NCI-H2029 (cell line): ENCODE measurements around the gene OR2A12.
"Not testable (repeated sequence)": the region's sequence is repeated elsewhere in the genome, so short reads cannot be mapped to it uniquely, and the experiment has no call there.

Source experiments
- DNase-seq: peaks from one replicate; lab custom pipeline; 2025; lab: John Stamatoyannopoulos, UW

The OR2A12 gene

GRCh38 chr7:144118341-144118740, 32.3 kb downstream of the OR2A12 start:
- no peak for DNase-seq

- DNase-seq = no peak
These were observed 36.8 kb downstream of the OR2A12 start, which contains the start of gene OR2A14 for GRCh38 chr7:144122876-144123275. Gene OR2A14 (plus strand): TSS chr7:144123176. CDS start chr7:144129113, 5,937 bp downstream.

DNA sequence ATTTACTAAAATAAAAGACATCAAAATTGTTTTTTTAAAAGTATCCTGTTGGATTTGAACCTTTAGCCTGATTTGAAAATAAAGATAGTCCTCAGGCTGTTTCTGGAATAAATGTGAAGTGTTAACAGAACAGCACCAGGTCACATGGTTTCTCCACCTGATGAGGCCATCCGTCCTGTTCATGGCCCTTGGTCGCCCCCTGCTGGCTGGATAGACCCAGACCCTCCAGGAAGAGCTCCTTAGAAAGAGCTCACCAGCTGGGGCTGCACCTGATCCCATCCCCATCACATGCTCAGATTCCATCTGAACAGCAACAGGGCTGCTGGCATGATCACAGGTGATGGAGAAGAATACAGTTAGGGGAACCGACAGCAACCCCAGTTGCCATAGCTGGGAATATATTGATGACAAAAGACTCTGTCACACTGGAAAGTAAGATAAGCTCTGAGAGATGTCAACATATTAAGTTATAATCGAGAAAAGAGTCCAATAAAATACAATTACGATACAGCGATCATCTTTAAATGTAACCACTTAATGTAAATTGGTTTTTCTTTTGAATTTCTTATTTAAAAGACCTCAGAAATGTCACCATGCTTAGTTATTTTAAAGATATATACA, 41.7 kb downstream of the OR2A12 start:
- DNase-seq = peak; percentile 70

- not testable (repeated sequence) for DNase-seq
These were observed 43.5 kb downstream of the OR2A12 start for GRCh38 chr7:144129601-144130000.

DNA sequence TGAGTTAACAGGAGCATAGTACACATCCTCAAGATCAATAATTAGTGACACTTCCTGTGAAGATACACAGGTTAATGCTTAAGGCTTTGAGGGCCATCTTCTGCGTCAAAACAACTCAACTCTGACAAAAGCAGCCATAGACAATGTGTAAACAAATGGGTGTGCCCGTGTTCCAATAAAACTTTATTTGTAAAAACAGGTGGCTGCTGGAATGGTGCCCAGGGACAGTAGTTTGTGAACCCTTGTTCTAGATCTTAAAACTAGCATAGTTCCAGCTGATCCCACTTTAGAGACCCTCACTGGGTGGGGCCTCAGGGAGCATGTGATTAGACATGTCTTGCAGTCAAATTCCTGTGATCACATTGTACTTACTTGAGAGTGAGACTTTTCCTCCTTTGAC, 44.7 kb downstream of the OR2A12 start:
- DNase-seq = no peak

DNA sequence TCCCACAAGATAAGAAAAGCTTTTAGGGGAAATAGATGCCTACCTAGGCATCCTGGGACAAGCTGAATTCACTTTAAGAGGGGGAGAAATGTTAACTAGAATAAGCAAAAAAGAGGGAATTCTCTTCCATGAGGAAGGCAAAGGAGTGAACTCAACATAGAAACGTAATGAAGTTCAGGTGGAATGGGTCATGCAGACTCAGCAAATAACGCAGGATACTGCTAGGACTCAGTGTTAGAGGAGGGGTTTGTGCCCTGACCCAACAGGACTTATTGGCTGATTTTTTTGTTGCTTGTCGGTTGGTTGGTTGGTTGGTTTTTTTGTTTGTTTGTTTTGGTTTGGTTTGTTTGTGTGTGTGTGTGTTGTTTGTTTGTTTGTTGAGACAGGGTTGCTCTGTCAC, 46.2 kb downstream of the OR2A12 start:
- DNase-seq = no peak

DNA sequence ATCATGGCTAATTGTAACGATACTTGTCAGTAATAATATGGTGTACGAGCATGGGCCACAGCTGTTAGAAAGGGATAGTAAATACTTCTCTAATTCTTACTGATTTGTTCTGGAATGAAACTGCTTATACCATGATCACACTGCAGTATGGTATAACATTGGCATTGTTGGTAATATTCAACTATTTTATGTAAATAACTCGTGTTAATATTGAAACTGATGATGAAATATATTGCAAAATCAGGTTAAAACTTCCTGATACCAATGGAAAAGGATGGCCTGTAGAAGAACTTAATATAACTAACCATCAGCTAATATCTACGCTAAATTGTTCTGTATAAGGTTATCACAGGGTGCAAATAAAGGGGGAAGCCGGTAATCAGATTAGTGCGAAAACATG, 47.2 kb downstream of the OR2A12 start:
- no peak for DNase-seq

DNA sequence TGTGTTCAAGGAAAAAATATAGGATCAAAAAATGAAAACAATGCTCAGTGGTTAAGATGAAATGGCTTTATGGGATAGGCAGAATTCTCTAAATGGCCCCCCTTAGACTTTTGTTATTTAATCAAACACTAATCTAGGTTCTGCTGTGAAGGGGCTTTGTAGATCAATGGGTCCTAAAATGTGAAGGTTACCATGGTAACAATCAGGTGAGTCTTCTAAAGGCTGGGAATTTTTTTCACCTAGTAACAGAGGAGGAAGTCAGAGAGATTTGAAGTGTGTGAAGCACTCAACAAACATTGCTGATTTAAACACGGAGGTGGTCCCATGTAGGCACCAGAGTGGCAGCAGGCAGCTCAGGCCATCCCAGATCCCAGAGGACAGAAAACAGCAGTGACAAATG, 48.0 kb downstream of the OR2A12 start:
- DNase-seq = no peak

GRCh38 chr7:144137501-144137900, 51.4 kb downstream of the OR2A12 start:
- no peak for DNase-seq

- DNase-seq = no peak
These were observed 56.1 kb downstream of the OR2A12 start for GRCh38 chr7:144142187-144142586.

- no peak for DNase-seq
These were observed 58.3 kb downstream of the OR2A12 start for GRCh38 chr7:144144426-144144825.

GRCh38 chr7:144148224-144148827, 62.2 kb downstream of the OR2A12 start:
- DNase-seq = no peak
